Memory B cell (primary cell): ENCODE data around the gene MRPL44.

Source experiments
- ATAC-seq: fragments of 150-1000 bp; cut with Tn5 transposase; 2 replicates; pipeline ENCODE4 v1.10.0; 2021; ENCODE audit warnings: low read depth, mild to moderate bottlenecking, moderate library complexity
- DNase-seq, 2 donors: peaks; one replicate each; pipeline ENCODE4 v3.0.0; 2022; ENCODE audit warnings: low spot score in 2 of 2
- H3K27ac Mint-ChIP-seq: one replicate; pipeline ENCODE4 v1.8.0; 2022; ENCODE audit warnings: mild to moderate bottlenecking, moderate library complexity, mixed read lengths
- H3K27me3 Mint-ChIP-seq: one replicate; pipeline ENCODE4 v1.8.0; 2022; ENCODE audit warnings: mixed read lengths
- H3K36me3 Mint-ChIP-seq: one replicate; pipeline ENCODE4 v1.8.0; 2022; ENCODE audit warnings: mild to moderate bottlenecking, mixed read lengths
- H3K4me1 Mint-ChIP-seq: one replicate; pipeline ENCODE4 v1.8.0; 2022; ENCODE audit warnings: mixed read lengths
- H3K4me3 Mint-ChIP-seq: one replicate; pipeline ENCODE4 v1.8.0; 2022; ENCODE audit warnings: mild to moderate bottlenecking, moderate library complexity, mixed read lengths
- H3K9me3 Mint-ChIP-seq: one replicate; pipeline ENCODE4 v1.8.0; 2022; ENCODE audit warnings: mixed read lengths

The MRPL44 gene

DNA sequence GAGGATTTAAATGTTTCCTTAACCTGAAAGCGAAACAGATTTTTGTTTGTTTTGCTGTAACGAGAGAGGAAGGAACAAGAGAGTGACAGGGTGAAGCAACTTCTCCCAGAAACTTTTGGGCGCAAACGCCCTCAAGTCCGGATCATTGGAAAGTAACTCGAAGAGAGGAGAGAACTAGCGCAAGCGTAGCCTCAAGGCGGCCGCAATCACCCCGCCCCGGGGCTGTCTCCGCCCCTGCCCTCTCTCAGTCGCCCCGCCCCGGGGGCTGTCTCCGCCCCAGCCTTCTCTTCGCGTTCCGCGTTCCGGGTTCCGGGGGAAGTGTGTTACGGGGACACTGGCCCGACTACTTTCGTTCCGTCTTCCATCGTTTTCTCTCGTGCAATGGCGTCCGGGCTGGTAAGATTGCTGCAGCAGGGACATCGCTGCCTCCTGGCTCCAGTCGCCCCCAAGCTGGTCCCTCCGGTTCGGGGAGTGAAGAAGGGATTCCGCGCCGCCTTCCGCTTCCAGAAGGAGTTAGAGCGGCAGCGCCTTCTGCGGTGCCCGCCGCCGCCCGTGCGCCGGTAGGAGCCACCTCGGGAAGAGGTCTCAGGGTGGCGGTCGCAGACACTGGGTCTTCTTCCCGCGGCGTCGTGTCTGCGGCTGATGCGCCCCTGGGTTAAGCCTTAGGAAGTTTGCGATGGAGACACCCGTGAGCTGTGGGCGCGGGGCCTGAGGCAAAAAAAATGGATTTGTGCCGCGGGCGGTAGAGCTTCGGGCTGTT is at the start of gene MRPL44:
Gene MRPL44 (plus strand): TSS at position 372 of the 760 bp plus-strand sequence. CDS start 10 bp downstream, at position 382.
- H3K27me3 Mint-ChIP-seq, result no peaks in the 10 kb centered on the region
- ATAC-seq (peak; percentile 95), DNase-seq (peak; percentile 98 to 99)
- H3K4me3 Mint-ChIP-seq, result peak within 1 kb of the TSS; percentile 94
- no peaks in the 10 kb centered on the region for H3K9me3 Mint-ChIP-seq
- peaks cover 41% of the 10 kb centered on the region for H3K4me1 Mint-ChIP-seq
- H3K27ac Mint-ChIP-seq, result peak within 1 kb of the TSS; percentile 86
- H3K36me3 Mint-ChIP-seq, result peaks cover 7% of the 10 kb centered on the region

DNA sequence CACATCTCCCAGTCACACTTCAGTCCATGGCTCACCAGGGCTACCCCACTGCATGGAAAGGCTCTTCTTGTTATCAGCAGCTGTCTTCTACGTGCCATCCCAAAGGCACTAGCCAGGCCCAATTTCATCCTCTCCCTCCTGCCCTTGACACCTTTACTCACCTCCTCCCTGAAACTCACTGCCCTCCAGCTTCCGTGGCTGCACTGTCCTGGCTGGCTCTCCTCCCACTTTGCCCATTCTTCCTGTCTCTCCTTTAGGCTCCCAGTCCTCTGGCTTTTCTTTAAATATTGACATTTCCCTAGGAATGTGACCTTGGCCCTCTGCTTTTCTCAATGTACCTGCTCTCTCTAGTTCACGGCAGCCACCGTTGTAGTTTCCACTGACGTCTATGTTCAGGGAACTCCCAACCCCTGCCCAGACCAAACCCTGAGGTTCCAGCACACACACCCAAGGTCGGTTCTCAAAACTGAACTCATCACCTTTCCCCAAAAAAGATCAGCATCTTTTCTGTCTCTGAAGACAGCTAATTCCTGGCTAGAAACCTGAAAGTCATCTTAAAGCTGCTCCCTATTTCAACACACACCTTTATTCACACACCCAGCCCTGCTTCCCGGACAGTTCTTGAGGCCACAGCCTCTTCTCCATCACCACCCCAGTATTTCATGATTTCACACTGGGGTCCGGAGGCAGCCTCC is 48.8 kb upstream of the MRPL44 start:
- Mint-ChIP-seq H3K4me1 (peaks cover 23% of the 10 kb centered on the region), H3K27me3 (no peaks in the 10 kb centered on the region), H3K27ac (peak overlapping the region; percentile 81), H3K9me3 (no peaks in the 10 kb centered on the region), H3K36me3 (peaks cover 22% of the 10 kb centered on the region), H3K4me3 (peak overlapping the region; percentile 6)
- DNase-seq, result no peak
- ATAC-seq, result peak; percentile 64

DNA sequence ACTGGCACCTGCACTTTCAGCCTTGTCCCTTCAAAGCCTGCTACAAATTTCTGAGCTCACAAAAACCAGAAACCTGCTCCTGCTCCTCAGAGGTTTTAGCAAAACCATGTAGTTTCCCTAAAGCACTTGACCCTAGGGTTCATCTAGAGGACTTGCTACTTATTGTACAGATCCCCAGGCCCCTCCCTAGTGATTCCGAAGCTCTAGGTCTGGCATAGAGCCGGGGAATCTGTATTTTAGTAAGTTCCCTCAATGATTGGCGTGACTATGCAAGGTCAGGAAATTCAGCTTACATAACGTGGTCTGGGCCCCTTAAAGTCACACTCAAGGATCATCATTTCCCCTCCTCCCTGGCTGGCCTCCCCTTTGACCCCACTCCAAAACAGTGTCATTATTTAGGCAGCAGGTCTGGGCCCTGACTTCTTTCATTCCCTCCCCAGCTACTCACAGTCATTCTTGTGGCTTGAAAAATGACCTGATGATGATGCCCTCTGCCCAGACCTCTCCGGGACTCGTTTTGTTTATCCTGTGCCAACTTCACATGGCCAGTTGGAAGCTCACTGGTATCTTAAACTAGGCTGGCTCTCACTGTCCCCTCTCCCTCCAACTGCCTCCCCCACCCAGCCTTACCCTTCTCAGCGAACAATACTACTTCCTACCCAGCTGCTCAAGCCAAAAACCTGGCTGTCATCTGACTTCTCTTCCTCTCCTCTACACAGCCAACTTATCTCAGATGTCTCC is 48.1 kb upstream of the MRPL44 start:
- Mint-ChIP-seq H3K27me3 (no peaks in the 10 kb centered on the region), H3K4me3 (no peak overlapping the region), H3K36me3 (peaks cover 22% of the 10 kb centered on the region), H3K9me3 (no peaks in the 10 kb centered on the region), H3K4me1 (peaks cover 23% of the 10 kb centered on the region), H3K27ac (peak overlapping the region; percentile 81)
- DNase-seq (no peak), ATAC-seq (peak; percentile 29)

DNA sequence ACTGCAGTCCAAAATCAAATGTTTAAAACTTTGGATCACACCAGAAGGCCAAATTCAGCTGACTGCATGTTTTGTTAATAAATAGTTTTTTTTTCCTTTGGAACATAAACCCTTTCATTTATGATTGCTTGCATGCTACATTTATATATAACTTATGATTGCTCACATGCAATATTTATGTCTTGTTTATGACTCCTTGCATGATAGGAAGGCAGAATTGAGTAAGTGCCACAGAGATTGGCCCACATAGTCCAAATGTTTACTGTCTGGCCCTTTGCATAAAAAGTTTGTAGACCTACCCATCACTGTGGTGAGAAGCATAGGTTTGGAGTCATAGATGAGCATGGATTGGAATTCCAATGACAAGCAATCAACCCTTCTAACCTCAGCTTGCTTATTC is 42.9 kb upstream of the MRPL44 start:
- H3K36me3 Mint-ChIP-seq, result peaks cover 16% of the 10 kb centered on the region
- no peak for ATAC-seq
- no peak overlapping the region for H3K4me3 Mint-ChIP-seq
- DNase-seq, result no peak
- H3K27ac Mint-ChIP-seq, result no peak overlapping the region
- H3K9me3 Mint-ChIP-seq, result no peaks in the 10 kb centered on the region
- no peaks in the 10 kb centered on the region for H3K27me3 Mint-ChIP-seq
- peaks cover 20% of the 10 kb centered on the region for H3K4me1 Mint-ChIP-seq

DNA sequence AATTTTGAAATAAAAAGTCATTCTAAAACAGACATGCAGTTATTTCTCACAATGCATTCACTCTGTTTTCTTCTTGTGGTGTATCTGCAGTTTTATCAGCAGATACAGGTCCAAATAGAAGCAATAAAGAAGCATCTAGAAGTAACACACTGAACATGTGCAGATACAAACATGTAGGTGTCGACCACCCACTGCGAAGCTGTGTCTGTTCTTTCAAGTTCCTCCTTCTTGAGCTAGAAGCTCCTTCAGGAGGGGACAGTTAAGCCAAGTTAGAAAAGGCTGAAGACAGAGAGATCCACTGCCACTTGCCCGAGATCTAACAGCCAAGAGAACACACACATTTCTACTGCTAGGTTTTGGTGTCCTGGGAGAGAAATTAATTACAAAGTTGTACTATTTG is 42.2 kb upstream of the MRPL44 start:
- H3K36me3 Mint-ChIP-seq, result peaks cover 14% of the 10 kb centered on the region
- H3K27me3 Mint-ChIP-seq, result no peaks in the 10 kb centered on the region
- H3K4me3 Mint-ChIP-seq, result no peak overlapping the region
- peak overlapping the region; percentile 84 for H3K27ac Mint-ChIP-seq
- ATAC-seq (no peak), DNase-seq (no peak)
- no peaks in the 10 kb centered on the region for H3K9me3 Mint-ChIP-seq
- H3K4me1 Mint-ChIP-seq, result peaks cover 19% of the 10 kb centered on the region

DNA sequence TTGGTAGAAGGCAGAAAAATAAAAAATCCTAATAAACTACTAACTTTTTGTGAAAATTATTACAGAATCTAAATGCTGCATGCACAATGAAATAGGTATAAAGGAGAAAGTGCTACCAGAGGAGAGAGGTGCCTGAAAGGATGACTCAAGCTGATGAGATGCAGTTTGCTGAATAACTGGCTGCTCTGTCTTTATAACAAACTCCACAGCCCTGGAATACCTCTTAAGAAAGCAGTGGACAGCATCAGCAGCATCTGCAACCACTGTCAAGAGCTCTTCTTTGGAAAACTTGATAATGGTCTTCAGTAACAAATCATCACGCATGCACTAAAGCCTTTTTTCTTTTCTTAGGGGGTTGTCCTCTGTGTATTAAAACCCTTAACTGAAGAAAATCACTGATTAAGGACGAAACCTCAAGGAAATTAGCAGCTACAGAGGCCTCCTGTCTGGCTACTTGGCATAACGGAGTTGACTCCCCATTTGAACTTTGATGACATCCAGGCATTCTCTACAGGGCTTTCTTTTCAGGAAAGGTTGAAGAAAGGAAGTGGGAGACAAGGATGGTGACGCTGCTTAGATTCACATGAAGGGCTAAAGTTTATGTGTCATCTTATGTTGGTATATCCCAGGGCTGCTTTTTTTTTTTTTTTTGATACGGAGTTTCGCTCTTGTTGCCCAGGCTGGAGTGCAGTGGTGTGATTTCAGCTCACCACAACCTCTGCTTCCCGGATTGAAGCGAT is 40.9 kb upstream of the MRPL44 start:
- peaks cover 11% of the 10 kb centered on the region for H3K36me3 Mint-ChIP-seq
- H3K27me3 Mint-ChIP-seq, result no peaks in the 10 kb centered on the region
- no peaks in the 10 kb centered on the region for H3K9me3 Mint-ChIP-seq
- ATAC-seq (no peak), DNase-seq (no peak)
- H3K27ac Mint-ChIP-seq, result no peak overlapping the region
- H3K4me1 Mint-ChIP-seq, result peaks cover 21% of the 10 kb centered on the region
- no peak overlapping the region for H3K4me3 Mint-ChIP-seq

DNA sequence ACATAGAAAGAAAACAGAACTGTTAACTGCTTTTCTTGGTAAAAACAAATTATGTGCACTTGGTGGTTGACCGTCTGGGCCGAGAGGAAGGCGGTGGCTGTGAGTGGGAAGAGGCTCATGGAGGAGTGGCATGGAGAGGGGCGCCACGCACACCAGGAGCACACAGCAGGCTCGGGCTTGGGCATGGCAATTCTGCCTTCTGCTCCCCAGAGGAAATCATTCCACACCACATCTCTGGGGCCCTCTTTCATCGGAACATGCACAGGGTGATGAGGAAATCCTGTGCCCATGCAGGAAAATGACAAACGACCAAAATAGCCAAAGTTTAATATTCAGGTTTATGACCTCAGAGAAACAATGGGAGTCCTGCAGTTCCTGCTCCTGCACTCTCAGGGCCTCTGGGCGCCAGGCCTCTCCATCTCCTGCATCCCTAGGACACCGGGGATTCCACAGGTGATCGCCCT is 38.6 kb upstream of the MRPL44 start:
- DNase-seq (no peak), ATAC-seq (no peak)
- Mint-ChIP-seq H3K9me3 (no peaks in the 10 kb centered on the region), H3K4me1 (peaks cover 30% of the 10 kb centered on the region), H3K4me3 (no peak overlapping the region), H3K36me3 (peaks cover 13% of the 10 kb centered on the region), H3K27ac (no peak overlapping the region), H3K27me3 (no peaks in the 10 kb centered on the region)

DNA sequence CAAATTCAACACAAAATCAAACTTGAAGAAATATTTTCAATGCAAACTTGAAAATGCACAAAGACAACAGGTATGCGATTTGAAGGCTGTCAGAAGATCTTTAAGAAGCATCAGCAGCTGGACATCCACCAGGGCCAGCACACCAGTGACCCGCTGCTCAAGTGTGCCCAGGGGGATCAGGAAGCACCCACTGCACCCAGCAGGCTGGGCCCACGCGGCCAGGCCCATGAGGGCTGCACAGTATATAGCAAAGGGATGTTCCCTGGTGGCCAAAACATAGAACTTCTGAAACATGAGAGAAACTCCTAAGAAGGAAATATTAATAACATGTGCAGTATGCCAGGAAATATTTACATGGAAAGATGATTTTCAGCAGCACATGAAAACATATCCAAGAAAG is 37.2 kb upstream of the MRPL44 start:
- Mint-ChIP-seq H3K9me3 (no peaks in the 10 kb centered on the region), H3K27ac (no peak overlapping the region), H3K4me1 (peaks cover 29% of the 10 kb centered on the region), H3K4me3 (no peak overlapping the region), H3K36me3 (peaks cover 13% of the 10 kb centered on the region), H3K27me3 (no peaks in the 10 kb centered on the region)
- DNase-seq, result no peak
- ATAC-seq, result no peak

DNA sequence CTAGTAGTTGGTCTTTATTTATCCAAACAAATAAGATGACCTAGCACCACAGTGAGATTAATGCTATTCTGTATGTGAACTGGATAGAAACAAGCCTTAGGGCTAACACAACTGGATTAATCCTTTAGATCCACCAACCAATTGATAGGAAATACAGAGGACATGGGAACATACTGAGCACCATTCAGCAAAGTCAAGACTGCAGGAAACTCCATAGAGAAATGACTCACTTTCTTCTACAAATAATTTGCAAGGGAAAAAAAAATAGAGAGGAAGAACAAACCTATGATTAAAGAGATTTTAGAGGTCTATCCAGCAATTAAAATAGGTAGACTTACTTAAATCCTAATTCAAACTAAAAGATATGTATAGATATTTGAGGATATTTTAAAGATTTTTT is 36.1 kb upstream of the MRPL44 start:
- H3K27ac Mint-ChIP-seq, result no peak overlapping the region
- DNase-seq (no peak), ATAC-seq (no peak)
- peaks cover 10% of the 10 kb centered on the region for H3K36me3 Mint-ChIP-seq
- H3K9me3 Mint-ChIP-seq, result no peaks in the 10 kb centered on the region
- no peaks in the 10 kb centered on the region for H3K27me3 Mint-ChIP-seq
- H3K4me1 Mint-ChIP-seq, result peaks cover 29% of the 10 kb centered on the region
- no peak overlapping the region for H3K4me3 Mint-ChIP-seq

DNA sequence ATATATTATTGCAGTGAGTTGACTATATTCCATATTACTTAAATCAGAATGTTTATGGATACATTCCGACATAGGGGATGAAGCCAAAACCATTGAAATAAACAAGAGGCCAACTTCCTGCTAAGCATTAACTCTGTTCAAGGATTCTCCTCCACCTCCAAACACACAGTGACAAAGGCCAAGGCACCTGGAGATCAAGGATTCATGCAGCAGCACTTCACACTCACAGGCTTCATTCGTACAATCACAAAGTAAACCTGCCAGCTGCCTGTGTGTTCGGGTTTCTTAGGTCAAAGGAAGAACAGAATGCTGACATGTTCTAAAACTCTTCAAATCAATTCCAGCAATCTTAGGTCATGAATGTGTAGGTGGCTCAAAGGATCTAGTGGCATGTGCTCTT is 35.0 kb upstream of the MRPL44 start:
- Mint-ChIP-seq H3K27me3 (no peaks in the 10 kb centered on the region), H3K36me3 (peaks cover 8% of the 10 kb centered on the region), H3K27ac (peak overlapping the region; percentile 39), H3K4me3 (no peak overlapping the region), H3K4me1 (peaks cover 29% of the 10 kb centered on the region), H3K9me3 (no peaks in the 10 kb centered on the region)
- DNase-seq (no peak), ATAC-seq (no peak)

DNA sequence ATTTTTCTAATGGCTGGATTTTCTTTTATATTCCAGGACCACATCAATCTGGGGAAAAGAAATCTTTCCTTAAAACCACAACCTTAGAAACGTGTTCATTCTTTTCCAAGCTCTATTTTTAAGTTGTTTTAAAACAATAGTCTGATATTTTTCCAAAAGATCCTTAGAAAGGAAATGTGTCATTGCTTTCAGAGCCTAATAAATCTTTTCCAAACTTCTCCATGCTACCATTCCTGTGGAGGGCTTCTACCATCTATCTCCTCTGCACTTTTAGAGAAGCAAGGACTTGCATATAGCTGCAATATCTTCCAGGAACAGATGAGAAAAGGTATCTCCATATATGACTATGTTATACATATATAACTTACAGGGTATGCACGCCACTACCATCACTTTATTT is 33.3 kb upstream of the MRPL44 start:
- Mint-ChIP-seq H3K27me3 (no peaks in the 10 kb centered on the region), H3K9me3 (peaks cover 6% of the 10 kb centered on the region), H3K27ac (no peak overlapping the region), H3K4me3 (no peak overlapping the region), H3K36me3 (peaks cover 22% of the 10 kb centered on the region), H3K4me1 (peaks cover 33% of the 10 kb centered on the region)
- ATAC-seq (no peak), DNase-seq (no peak)

DNA sequence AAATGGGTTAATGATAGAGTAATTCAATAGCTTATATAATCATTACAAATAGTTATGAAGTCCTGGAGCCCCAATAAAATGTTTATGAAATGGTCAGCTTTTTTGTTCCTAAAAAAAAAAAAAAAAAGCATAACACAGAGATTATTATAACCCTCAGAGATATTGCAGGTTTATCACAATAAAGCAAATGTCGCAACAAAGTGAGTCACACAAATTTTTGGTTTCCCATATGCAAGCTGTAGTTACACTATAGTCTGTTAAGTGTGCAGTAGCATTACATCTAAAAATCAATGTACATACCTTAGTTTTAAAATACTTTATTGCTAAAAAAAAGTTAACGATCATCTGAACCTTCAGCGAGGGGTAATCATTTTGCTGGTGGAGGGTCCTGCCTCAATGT is 32.2 kb upstream of the MRPL44 start:
- Mint-ChIP-seq H3K27ac (no peak overlapping the region), H3K9me3 (peaks cover 6% of the 10 kb centered on the region), H3K4me1 (peaks cover 35% of the 10 kb centered on the region), H3K36me3 (peaks cover 23% of the 10 kb centered on the region), H3K27me3 (no peaks in the 10 kb centered on the region), H3K4me3 (no peak overlapping the region)
- no peak for ATAC-seq
- DNase-seq, result no peak

DNA sequence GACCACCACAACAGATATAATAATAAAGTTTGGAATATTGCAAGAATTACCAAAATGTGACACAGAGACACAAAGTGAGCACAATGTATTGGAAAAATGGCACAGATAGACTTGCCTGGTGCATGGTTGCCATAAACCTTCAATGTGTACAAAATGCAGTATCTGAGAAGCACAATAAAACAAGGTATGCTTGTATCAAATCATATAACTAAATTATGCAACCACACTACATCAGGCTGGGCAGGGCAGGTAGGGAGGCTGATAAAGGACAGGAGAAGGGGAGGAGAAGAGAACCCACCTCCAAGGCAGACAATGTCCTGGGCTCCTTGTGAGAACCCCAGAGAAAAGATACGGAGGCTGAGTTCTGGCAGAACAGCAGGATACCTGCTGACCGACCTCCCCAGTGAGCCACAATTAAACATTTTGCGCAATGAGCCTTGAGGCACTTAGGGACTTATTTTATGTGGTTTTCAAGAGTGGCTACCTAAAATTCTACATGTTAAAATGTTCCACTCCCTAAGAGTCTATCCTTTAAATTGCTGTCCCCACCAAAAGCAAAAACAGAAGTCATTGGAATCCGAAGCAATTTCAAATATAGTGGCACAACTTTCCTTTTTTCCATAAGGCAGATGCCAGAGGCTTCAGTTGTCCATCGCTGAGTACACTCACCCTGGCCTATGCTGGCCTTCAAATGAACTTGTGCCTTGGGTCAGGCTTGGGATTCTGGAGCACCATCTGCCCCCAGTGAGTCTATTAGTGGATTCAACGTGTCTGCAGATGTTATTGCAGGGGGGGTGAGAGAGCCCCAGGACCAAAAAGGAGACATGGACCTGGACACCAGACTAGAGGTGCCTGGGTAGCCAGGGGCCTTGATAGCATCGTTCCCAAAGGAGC is 28.9 kb upstream of the MRPL44 start:
- Mint-ChIP-seq H3K27ac (peak overlapping the region; percentile 77), H3K36me3 (peaks cover 16% of the 10 kb centered on the region)

More for the DNA sequence above, 28.9 kb upstream of the MRPL44 start:
- no peak for ATAC-seq
- DNase-seq, result no peak
- H3K27me3 Mint-ChIP-seq, result no peaks in the 10 kb centered on the region
- H3K4me3 Mint-ChIP-seq, result no peak overlapping the region
- peaks cover 27% of the 10 kb centered on the region for H3K4me1 Mint-ChIP-seq
- peaks cover 6% of the 10 kb centered on the region for H3K9me3 Mint-ChIP-seq
